ENCODE measurements around the gene CDH26.

DNA sequence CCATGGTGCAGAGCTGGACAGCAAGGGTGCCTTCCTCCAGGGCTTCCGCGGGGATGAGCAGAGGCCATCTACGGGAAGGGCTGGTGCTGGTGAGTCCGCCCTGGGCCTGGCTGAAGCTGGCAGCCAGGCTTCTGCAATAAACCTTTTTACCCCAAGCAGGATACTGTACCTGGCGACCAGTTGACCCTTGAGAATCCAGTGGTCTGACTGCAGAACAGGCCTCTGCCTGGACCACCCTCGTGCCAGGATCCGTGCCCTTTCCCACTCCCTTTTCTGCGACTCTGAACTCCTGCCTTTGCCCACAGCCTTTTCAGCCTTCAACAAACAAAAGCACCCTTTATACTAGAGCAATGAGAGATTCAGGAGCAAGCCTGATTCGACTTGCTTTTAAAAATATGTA lies 18.9 kb downstream of the CDH26 start:
- TF ChIP-seq, protein P1, sequence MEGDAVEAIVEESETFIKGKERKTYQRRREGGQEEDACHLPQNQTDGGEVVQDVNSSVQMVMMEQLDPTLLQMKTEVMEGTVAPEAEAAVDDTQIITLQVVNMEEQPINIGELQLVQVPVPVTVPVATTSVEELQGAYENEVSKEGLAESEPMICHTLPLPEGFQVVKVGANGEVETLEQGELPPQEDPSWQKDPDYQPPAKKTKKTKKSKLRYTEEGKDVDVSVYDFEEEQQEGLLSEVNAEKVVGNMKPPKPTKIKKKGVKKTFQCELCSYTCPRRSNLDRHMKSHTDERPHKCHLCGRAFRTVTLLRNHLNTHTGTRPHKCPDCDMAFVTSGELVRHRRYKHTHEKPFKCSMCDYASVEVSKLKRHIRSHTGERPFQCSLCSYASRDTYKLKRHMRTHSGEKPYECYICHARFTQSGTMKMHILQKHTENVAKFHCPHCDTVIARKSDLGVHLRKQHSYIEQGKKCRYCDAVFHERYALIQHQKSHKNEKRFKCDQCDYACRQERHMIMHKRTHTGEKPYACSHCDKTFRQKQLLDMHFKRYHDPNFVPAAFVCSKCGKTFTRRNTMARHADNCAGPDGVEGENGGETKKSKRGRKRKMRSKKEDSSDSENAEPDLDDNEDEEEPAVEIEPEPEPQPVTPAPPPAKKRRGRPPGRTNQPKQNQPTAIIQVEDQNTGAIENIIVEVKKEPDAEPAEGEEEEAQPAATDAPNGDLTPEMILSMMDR (IDR thresholded peaks at IDR 0.05) = no peak
- no peak for TF ChIP-seq POLR2A (IDR thresholded peaks at IDR 0.05)

Measured in sigmoid colon (tissue), 3 donors.